ENCODE data around the gene TANC1.

TANC1 gene

GRCh38 chr2:159272156-159272555 is 303.7 kb downstream of the TANC1 start:
- Mint-ChIP-seq H3K27me3 (ENCODE audit: low read depth) (no peaks in the 10 kb centered on the region), H3K4me3 (no peak overlapping the region), H3K9me3 (no peaks in the 10 kb centered on the region), H3K4me1 (peaks cover 5% of the 10 kb centered on the region), H3K27ac (peak overlapping the region in 2 of 3 experiments; percentile 6 to 66), H3K36me3 (ENCODE audit: low read depth) (peaks cover 48% of the 10 kb centered on the region)
- TF ChIP-seq CTCF (IDR thresholded peaks at IDR 0.05; ENCODE audit: unreplicated experiment in 3 of 3): no peak

GRCh38 chr2:159275111-159275510 is 306.7 kb downstream of the TANC1 start:
- Mint-ChIP-seq H3K36me3 (ENCODE audit: low read depth) (peaks cover 35% of the 10 kb centered on the region), H3K27ac (no peak overlapping the region), H3K27me3 (ENCODE audit: low read depth) (no peaks in the 10 kb centered on the region), H3K9me3 (no peaks in the 10 kb centered on the region), H3K4me1 (peaks cover 5% of the 10 kb centered on the region), H3K4me3 (no peak overlapping the region)
- no peak for TF ChIP-seq CTCF (IDR thresholded peaks at IDR 0.05; ENCODE audit: unreplicated experiment in 3 of 3)

- H3K4me3 Mint-ChIP-seq: no peak overlapping the region
- peaks cover 17% of the 10 kb centered on the region for H3K36me3 Mint-ChIP-seq (ENCODE audit: low read depth)
- H3K4me1 Mint-ChIP-seq: peaks cover 2% of the 10 kb centered on the region
- no peak overlapping the region for H3K27ac Mint-ChIP-seq
- no peaks in the 10 kb centered on the region for H3K27me3 Mint-ChIP-seq (ENCODE audit: low read depth)
- no peak for TF ChIP-seq CTCF (IDR thresholded peaks at IDR 0.05; ENCODE audit: unreplicated experiment in 3 of 3)
- no peaks in the 10 kb centered on the region for H3K9me3 Mint-ChIP-seq
These were observed 311.3 kb downstream of the TANC1 start for GRCh38 chr2:159279700-159280099.

- H3K36me3 Mint-ChIP-seq (ENCODE audit: low read depth): peaks cover 10% of the 10 kb centered on the region
- no peak overlapping the region for H3K27ac Mint-ChIP-seq
- no peaks in the 10 kb centered on the region for H3K9me3 Mint-ChIP-seq
- TF ChIP-seq CTCF (IDR thresholded peaks at IDR 0.05; ENCODE audit: unreplicated experiment in 3 of 3): no peak
- H3K4me1 Mint-ChIP-seq: peaks cover 5% of the 10 kb centered on the region
- H3K27me3 Mint-ChIP-seq (ENCODE audit: low read depth): no peaks in the 10 kb centered on the region
- no peak overlapping the region for H3K4me3 Mint-ChIP-seq
These were observed 312.6 kb downstream of the TANC1 start for GRCh38 chr2:159281002-159281401.
